ENCODE data around the gene PDGFC.

DNA sequence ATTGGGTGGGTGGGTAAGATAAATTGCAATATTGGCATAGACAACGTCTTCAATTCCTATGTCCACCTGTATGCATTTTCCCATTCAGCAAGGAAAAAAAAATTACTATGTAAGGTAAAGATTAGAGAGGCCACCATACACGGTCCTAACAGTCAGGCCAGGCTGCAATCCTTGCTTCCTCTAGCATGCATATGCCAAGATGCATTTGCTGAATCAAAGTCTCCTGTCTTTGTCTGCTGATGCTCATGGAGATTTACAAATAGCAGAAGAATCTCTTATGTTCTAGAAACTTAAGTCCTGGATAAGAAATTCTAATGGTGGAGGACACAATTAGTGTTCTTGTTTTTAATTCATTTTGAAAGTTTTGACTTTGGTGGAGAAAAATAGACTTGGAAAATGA lies 206.8 kb downstream of the PDGFC start:
- TF ChIP-seq, protein P1, sequence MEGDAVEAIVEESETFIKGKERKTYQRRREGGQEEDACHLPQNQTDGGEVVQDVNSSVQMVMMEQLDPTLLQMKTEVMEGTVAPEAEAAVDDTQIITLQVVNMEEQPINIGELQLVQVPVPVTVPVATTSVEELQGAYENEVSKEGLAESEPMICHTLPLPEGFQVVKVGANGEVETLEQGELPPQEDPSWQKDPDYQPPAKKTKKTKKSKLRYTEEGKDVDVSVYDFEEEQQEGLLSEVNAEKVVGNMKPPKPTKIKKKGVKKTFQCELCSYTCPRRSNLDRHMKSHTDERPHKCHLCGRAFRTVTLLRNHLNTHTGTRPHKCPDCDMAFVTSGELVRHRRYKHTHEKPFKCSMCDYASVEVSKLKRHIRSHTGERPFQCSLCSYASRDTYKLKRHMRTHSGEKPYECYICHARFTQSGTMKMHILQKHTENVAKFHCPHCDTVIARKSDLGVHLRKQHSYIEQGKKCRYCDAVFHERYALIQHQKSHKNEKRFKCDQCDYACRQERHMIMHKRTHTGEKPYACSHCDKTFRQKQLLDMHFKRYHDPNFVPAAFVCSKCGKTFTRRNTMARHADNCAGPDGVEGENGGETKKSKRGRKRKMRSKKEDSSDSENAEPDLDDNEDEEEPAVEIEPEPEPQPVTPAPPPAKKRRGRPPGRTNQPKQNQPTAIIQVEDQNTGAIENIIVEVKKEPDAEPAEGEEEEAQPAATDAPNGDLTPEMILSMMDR (IDR thresholded peaks at IDR 0.05) = no peak
- no peak for TF ChIP-seq POLR2A (IDR thresholded peaks at IDR 0.05)
